ENCODE data around the gene ACOT7.
"Not testable (repeated sequence)": the region's sequence is repeated elsewhere in the genome, so short reads cannot be mapped to it uniquely, and the experiment has no call there.

Gene ACOT7

DNA sequence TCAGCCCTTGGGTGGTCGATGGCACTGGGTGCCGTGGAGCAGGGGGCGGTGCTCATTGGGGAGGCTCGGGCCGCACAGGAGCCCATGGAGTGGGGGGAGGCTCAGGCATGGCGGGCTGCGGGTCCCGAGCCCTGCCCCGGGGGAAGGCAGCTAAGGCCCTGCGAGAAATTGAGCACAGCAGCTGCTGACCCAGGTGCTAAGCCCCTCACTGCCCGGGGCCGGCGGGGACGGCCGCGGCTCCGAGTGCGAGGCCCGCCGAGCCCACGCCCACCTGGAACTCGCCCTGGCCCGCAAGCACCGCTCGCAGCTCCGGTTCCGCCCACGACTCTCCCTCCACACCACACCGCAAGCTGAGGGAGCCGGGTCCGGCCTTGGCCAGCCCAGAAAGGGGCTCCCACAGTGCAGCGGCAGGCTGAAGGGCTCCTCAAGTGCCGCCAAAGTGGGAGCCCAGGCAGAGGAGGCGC is 2.2 kb upstream of the ACOT7 start:
- not testable (repeated sequence) for DNase-seq

DNA sequence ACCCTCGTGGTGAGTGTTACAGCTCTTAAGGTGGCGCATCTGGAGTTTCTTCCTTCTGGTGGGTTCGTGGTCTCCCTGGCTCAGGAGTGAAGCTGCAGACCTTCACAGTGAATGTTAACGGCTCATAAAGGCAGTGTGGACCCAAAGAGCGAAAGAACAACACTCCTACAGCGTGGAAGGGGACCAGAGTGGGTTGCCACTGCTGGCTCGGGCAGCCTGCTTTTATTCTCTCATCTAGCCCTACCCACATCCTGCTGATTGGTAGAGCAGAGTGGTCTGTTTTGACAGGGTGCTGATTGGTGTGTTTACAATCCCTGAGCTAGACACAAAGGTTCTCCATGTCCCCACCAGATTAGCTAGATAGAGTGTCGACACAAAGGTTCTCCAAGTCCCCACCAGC is 1.6 kb upstream of the ACOT7 start:
- DNase-seq = not testable (repeated sequence)

DNA sequence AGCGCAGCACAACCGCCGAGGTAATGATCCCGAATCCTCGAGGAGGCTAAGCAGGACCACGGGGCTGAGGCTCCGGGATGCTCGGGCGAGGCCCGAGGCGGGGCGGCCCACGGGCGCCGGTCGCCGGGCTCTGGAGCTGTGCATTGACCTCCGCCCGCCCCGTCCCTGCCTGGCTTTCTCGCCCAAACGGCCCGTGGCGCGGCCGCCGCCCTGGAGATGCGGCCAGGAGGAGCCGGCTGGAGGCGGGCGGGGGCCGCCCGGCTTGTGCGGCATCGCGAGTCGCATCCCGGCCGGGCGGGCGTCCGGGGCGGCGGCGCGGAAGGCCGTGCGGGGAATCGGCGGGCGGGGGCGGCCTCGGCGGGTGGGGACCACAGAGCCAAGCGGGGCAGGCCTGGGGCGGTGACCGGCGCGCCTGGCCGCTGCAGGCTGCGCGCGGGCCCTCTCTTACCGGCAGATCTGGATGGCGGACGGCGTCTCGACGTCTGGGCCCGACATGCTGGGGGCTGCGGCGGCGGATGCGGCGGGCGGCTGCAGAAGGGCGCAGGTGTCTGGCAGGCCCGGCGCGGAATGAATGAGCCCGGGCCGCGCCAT is 663 bp downstream of the ACOT7 start:
- peak; percentile 60 for DNase-seq

DNA sequence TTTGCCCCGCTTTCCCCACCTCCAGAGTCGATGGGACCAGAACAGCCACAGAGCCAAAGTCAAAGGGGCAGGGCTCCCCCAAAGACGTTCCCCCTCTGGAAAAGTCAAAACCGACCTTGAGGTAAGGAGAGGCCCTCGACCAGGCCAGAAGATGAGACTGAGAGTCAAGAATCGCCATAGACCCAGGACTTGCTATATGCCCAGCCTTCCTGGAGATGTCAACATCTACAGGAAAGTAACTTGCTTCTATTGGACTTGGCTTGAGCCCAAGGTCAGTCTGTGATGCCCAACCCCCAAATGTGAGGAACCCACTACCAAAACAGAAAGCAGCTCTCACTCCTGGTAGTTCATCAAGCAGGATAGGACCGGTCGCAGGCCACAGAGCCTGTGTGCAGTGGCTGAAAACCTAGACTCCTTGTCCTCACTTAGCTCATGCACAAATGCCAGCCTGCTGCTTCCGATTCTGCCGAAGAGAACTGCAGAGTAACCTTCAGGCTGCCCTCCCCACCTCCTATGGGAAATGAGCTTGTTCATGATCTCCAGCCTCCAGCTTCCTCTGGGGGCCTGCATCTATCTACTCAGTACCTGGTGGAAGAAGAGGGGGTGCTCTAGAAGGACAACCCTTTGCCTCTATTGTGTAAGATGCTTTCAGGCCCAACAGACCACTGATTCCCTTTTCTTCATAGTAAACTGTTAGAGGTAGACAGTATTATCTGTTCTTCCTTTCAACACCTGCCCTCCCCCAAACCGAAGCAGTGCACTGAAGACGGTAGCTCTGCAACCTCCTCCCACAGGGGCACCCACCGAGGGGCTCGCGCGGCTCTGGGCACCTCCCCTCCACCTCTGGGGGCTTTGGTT is 1.4 kb downstream of the ACOT7 start:
- DNase-seq = peak; percentile 59

DNA sequence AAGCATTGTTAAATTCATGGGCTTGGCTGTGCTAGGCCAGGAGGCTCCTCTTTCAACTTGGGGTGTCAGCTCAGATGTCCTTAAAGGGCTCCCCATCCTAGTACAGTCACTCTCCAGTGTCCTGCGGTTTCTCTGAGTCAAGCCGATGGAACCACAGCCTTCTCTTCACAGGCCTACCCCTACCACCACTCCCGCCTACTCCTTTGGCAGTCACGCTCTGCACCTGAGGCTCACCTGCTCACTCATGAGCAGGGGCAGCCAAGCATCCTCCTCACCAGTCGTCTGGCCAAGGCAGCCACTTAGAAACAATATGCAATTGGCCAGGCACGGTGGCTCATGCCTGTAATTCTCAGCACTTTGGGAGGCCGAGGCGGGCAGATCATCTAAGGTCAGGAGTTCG is 3.6 kb downstream of the ACOT7 start:
- no peak for DNase-seq

DNA sequence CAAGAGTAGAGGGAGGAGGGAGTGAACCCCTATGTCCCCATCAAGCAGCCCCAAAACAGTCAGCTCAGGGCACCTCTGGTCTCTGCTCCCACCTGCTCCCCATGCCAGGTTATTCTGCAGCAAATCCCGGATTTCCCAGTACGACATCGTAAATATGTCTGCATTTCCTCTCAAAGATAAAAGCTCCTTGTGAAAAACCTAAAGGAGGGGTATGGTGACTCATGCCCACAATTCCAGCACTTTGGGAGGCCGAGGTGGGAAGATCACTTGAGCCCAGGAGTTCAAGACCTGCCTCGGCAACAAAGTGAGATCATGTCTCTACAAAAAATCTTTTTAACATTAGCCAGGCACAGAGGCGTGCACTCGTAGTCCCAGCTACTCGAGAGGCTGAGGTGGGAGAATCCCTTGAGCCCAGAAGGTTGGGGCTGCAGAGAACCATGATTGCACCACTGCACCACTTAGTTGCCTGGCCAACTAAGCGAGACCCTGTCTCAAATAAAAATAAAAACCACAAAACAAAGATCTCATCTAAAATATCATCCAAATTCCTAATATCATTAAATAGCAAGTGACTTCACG is 7.1 kb downstream of the ACOT7 start:
- DNase-seq = peak; percentile 85

DNA sequence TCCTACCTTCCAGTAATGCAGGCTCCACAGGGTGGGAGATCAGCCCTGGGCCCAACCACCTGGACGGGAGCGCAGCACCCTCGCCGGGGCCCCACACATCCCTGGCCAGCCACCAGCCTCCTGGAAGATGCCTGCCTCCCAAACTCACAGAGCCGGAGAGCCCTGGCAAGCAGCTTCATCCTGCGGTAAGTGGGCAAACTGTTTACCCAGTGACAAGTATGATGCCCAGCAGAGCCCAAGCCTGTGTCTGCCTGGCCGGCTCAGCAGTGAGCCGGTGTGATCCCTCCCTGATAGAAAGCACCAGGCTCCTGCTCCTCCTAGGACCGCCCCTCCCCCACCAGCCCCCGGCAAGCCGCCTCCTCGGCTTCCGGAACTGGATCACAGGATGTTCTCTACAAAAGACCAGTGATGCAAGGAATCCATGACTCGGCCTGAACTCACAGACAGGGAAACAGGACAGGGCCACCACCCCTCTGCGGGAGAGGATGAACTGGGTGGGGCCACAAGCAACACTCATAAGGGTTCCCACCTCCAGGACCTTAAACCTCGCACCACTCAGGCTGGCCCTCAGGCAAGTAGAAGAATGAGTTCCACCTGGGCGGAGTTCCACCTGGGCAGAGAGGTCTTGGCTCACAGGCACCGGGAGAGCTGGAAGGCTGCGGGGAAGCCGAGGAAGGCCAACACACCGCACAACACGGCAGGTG is 7.9 kb downstream of the ACOT7 start:
- peak; percentile 98 for DNase-seq

DNA sequence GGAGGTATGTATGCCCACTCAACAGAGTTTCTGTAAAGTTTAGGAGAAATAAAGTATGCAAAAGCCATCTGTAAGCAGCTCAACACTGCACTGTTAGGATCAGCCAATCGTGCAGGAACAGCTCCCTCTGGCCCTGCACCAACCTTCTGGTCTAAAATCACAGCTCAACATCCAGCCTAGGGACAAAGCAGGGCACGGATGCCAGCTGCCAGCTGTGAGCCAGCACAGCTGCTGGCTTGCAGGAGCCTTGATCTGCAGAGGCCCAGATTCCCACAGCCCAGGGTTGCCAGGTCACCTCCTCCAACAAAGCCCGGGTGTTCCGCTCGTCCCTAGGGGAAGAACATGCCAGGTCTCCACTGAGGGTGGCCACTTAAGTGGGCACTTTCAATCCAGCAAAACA is 8.6 kb downstream of the ACOT7 start:
- DNase-seq = no peak

DNA sequence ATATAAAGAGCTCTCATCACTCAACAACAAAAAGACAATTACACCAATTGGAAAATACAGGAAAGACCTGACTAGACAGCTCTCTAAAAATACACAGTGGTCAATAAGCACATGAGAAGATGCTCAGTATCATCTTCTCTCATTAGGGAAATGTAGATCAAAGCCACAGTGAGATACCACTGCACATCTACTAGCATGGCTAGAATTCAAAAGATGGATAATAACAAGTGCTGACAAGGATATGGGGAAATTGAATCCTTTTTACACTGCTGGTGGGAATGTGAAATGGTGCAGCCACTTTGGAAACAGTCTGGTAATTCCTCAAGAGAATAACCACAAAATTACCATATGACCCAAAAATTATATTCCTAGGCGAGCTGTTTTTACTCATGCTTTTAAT is 9.4 kb downstream of the ACOT7 start:
- no peak for DNase-seq

DNA sequence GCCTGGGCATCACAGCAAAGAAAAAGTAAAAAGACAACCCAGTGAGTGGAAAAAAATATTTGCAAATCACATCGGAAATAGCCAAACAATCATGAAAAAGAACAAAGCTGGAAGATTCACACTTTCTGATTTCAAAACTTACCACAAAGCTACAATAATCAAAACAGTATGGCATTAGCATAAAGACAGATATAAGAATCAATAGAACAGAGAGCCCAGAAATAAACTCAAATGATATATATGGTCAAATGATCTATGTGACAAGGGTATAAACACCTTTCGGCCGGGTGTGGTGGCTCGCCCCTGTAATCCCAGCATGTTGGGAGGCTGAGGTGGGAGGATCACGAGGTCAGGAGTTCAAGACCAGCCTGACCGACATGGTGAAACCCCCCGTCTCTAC is 13.5 kb downstream of the ACOT7 start:
- no peak for DNase-seq

DNA sequence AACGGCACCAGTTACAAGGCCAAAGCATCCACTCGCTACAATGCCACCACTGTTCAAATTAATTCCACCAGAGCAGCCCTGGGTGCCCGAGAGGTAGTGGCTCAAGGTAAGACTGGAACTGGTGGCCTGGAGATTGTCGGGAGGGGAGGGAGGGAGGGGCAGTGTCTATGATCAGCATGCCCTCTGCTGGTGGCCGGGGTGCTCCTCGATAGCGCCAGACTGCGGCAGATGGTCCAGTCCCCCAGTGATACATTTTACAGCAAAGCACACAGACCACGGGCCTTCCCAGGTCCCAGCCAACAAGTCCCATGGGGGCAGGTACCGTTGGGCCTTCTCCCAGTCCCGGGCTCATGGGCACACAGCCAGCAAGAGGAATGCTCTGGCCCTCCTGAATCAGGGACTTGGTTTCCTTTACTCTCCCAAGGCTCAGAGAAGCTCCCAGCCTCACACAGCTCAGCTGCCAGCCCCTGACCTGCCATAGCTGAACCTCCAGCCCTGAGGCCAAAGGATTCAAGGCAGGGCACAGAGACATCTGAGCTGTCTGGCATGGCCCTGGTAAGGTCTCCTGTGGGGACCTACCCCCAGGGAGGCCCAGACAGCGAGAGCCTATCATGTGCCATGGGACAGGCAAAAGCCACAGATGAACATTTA is 15.3 kb downstream of the ACOT7 start:
- peak; percentile 71 for DNase-seq

DNA sequence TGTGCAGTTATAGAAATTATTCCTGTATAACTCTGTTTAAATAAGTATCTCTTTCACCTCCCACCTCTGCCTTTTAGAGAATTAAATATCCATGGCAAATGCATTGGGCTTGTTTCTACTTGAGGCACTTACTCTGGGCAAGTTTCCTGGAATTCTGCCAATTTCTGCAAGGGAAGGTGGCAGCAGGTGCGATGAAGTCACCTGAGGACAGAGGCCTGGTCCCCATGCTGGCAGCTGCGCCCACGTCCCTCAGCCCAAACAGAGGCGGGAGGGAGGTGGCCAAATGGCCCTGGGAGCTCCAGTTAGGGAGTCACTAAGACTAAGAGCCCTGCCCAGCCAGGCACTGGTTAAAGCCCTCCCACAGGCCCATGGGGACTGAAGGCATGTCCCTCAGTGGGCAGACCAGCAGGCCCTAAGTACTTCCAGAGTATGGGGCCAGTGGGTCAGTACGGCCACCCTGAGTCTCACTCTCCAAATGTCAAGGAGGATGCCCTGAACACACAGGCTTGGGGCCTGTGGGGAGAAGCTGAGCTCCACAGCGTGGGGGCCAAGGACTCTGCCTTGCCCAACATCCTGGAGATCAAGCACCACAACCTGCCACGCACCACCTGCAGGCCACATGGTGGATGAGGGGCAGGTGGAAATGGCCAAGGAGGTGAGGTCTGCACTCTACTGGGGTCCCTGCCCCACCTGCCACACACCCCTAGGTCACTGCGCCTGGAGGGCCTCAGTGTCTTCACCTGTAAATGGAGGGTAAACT is 19.4 kb downstream of the ACOT7 start:
- no peak for DNase-seq

DNA sequence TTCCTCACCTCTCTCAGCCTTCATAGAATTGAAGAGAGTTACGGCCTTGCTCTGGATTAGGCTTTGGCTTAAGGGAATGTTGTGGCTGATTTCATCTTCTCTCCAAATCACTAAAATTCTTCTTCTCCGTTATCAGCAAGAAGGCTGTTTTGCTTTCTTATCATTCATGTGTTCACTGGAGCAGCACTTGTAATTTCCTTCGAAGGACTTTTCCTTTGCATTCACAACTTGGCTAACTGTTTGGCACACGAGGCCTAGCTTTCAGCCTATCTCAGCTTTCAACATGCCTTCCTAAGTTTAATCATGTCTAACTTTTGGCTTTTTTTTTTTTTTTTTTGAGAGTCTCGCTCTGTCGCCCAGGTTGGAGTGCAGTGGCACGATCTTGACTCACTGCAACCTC is 21.3 kb downstream of the ACOT7 start:
- DNase-seq = not testable (repeated sequence)

DNA sequence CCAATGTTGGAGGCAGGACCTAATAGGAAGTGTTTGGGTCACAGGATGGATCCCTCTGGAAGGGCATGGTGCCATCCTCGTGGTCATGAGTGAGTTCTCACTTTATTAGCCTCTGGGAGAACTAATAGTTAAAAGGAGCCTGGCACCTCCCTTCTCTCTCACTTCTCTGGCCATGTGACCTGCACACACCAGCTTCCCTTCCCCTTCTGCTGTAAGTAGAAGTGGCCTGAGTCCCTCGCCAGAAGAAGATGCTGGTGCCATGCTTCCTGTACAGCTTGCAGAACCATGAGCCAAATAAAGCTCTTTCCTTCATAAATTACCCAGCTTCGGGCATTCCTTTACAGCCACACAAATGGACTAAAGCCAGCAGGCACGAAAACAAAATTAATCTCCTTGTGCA is 23.6 kb downstream of the ACOT7 start:
- no peak for DNase-seq

DNA sequence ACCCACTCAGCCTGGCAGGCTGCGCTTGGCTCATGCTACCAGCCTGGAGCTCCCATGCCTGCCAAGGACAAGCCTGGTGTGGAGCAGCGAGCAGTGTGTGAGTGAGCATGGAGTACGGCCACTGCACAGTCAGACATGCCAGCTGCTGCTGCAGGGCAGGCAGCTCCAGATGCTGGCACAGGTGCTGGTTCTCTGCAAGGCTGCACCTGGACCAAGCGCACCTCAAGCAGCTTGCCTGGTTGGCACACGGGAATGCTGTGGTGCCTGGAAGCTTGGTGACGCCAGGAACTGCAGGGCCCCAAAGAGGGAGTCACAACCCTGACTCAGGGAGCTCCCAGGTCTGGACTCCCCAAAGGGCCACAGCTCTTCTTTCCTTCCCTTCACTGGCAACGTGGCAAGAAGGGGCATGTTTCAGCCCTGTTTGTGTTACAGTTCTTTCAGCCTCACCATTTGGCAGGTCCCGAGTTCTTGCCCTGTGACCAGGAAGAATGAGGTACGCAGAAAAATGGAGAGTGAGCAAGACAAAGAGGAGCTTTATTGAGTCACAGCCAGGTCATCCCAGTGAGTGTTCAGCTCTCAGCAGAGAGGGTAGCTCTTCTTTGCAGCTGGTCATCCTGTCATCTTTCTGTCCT is 26.1 kb downstream of the ACOT7 start:
- DNase-seq = no peak

DNA sequence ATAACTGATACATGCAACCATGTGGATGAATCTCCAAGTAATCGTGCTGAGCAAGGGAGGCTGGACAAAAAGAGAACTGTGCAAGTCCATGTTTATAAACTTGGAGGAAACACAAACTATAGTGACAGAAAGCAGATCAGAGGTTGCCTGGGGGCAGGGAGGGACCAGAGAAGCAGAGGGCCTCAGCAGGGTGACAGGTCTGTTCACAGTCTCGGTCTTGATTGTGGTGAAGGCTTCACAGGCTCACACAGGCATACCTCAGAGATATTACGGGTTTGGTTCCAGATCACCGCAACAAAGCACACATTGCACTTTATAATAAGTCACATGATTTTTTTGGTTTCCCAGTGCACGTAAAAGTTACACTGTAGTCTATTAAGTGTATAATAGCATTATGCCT is 28.5 kb downstream of the ACOT7 start:
- no peak for DNase-seq

DNA sequence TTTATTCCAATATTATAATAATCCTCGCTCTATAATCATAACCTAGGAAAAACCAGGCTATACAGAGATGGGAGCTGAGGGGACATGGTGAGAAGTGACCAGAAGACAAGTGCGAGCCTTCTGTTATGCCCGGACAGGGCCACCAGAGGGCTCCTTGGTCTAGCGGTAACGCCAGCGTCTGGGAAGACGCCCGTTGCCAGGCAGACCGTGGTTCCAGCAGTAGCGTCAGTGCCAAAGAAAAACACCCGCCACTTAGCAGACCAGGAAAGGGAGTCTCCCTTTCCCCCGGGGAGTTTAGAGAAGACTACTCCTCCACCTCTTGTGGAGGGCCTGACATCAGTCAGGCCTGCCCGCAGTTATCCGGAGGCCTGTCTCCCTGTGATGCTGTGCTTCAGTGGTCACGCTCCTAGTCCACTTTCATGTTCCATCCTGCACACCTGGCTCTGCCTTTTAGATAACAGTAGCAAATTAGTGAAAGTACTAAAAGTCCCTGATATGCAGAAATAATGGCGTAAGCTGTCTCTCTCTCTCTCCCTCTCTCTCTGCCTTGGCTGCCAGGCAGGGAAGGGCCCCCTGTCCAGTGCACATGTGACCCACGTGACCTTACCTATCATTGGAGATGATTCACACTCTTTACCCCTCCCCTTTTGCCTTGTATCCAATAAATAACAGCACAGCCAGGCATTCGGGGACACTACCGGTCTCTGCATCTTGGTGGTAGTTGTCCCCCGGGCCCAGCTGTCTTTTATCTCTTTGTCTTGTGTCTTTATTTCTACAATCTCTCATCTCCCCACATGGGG is 30.3 kb downstream of the ACOT7 start:
- DNase-seq = not testable (repeated sequence)

DNA sequence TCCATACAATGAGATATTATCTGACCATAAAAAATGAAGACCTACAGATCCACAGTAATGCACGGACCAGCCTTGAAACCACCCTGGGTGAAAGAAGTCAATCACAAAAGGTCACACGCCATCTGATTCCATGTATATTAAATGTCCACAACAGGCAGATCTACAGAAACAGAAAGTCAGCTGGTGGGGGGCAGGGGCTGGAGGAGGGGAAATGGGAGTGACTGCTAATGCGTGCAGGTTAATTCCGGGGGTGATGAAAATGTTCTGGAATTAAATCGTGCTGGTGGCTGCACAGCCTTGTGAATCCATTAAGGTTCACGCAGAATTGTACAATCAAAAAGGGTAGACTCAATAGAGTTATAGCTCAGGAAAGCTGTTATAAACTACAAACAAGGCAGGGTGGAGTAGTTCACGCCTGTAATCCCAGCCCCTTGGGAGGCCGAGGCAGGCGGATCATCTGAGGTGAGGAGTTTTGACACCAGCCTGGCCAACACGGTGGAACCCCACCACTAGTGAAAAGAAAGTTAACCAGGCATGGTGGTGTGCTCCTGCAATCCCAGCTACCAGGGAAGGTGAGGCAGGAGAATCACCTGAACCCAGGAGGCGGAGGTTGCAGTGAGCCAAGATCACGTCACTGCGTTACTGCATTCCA is 32.3 kb downstream of the ACOT7 start:
- DNase-seq = no peak

DNA sequence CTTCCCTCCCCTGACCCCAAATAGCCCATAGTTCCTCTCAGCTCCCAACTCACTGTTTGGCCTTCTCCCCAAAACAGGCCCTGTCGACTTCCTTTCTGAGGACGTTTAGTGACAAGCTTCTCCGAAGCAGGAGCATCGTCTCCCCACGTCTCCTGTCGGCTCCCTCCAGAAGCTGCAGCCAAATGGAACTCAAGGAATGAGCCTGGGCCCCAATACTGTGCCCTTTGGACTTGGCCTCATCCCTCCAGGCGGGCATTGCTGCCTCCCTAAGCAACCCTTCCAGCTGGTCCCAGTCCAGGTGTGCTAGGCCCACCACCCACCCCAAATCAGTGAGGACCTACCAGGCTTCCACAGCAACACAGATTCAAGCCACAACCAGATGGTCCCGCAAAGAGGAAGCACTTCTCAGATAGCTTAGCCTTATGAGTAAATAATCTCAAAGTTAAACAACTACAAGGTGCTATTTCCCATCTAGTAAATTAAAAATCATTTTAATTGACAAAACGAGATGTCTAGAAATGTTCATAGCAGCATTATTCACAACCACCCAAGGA is 33.0 kb downstream of the ACOT7 start:
- DNase-seq = no peak

DNA sequence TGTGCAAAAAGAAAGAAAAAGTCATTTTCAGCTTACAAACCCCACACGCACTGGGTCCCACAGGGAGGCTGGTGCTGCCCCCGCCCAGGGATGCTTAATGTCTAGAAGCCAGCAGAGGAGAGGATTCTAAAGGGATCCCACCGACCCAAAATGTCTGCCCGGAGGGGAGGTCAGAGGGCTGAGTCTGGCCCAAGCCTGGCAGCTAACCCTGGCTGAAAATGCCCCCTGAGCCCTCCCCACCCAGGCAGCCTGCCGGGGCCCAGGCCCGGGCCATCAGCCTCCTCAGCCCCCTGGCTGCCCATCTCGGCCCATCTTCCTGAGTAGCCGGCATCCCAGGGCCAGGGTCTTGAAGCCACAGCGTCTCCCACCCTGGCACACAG is 33.5 kb downstream of the ACOT7 start:
- DNase-seq = no peak

Data from islet precursor cell (in vitro differentiated cells).